ENCODE measurements around the gene SYNE4.

DNA sequence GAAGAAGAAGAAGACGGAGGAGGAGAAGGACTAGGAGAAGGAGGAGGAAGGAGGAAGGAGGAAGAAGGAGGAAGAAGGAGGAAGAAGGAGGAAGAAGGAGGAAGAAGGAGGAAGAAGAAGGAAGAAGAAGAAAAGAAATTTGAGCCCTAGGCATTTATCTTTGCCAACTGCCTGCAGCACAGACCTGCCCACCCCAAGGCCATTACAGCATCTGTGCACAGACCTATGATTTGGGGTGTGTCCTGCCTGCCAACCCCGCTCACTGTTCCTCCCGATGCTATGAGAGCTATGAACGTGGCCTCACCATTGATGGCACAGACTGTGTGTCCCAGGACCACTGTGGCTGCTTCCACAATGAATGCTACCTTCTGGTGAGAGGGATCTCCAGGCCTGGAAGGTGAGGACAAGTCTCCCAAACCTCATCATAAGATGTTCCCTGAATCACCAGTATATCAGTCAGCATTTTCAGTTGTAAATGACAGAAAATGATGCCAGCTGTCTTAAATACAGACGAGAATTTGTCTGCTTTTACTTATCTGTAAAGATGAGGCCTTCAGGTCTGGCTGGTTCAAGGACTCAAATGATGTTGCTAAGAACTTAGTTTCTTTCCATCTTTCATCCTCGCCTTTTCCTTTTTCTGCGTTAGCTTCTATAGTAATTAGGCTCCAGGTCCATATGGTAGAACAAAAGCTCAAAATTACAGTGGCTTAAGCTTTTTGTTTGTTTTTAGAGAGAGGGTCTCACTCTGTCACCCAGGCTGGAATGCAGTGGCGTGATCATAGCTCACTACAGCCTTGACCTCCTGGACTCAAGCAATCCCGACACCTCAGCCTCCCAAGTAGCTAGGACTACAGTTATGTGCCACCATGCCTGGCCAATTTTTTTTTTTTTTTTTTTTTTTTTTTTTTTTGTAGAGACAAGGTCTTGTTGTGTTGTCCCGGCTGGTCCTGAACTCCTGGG lies 17.6 kb downstream of the SYNE4 start:
- TF ChIP-seq, protein P1, sequence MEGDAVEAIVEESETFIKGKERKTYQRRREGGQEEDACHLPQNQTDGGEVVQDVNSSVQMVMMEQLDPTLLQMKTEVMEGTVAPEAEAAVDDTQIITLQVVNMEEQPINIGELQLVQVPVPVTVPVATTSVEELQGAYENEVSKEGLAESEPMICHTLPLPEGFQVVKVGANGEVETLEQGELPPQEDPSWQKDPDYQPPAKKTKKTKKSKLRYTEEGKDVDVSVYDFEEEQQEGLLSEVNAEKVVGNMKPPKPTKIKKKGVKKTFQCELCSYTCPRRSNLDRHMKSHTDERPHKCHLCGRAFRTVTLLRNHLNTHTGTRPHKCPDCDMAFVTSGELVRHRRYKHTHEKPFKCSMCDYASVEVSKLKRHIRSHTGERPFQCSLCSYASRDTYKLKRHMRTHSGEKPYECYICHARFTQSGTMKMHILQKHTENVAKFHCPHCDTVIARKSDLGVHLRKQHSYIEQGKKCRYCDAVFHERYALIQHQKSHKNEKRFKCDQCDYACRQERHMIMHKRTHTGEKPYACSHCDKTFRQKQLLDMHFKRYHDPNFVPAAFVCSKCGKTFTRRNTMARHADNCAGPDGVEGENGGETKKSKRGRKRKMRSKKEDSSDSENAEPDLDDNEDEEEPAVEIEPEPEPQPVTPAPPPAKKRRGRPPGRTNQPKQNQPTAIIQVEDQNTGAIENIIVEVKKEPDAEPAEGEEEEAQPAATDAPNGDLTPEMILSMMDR (IDR thresholded peaks at IDR 0.05 in 2 of 3, conservative IDR thresholded peaks at IDR 0.05 in 1 of 3; ENCODE audit: insufficient read depth in 2 of 3, low read depth in 1 of 3, low read length in 3 of 3) = no peak
- TF ChIP-seq RAD21 (CRISPR knock-in tag; conservative IDR thresholded peaks at IDR 0.05 in 1 of 2, IDR thresholded peaks at IDR 0.05 in 1 of 2) (no peak), NR3C1 (CRISPR knock-in tag; IDR thresholded peaks at IDR 0.05) (no peak)

Data from K562 (cell line).